Mucosa of descending colon (tissue), 3 donors: ENCODE measurements around the gene DNAJB8. TPM values are rescaled to one million over a fixed set of nuclear protein-coding genes. Genes with fewer than 3 reads are reported as not detected.

Experiments used
- ATAC-seq: fragments of 200-7000 bp; cut with Tn5 transposase; one replicate; pipeline ENCODE4 v1.9.1; 2020; ENCODE audit warnings: mild to moderate bottlenecking, moderate library complexity
- DNase-seq, 3 donors: peaks; one replicate each; pipeline ENCODE4 v3.0.0-alpha.2; 2020
- H3K36me3 ChIP-seq: fragments of 200-600 bp; one replicate; pipeline ENCODE4 v1.8.0; 2021; ENCODE audit warnings: low read depth, mild to moderate bottlenecking
- H3K4me1 ChIP-seq: fragments of 200-600 bp; one replicate; pipeline ENCODE4 v1.8.0; 2021; ENCODE audit warnings: low read depth, mild to moderate bottlenecking
- H3K4me3 ChIP-seq: fragments of 200-600 bp; one replicate; pipeline ENCODE4 v1.8.0; 2021; ENCODE audit warnings: mild to moderate bottlenecking
- H3K9me3 ChIP-seq: fragments of 200-600 bp; one replicate; pipeline ENCODE4 v1.8.0; 2021; ENCODE audit warnings: mild to moderate bottlenecking
- intact Hi-C, 2 donors: fragments of 100-400 bp; cut with DNase I in 1 of 2; cut with micrococcal nuclease in 1 of 2; formaldehyde crosslinking; loops; one replicate each; pipeline versions ENCODE4 v1.11.0 to v1.11.1; 2022; cut with DNase I, micrococcal nuclease
- total RNA-seq, 3 donors: library from RNA; stranded (reverse); fragmentation: NEBNext Ultra II Directional in 2 of 3; extraction: Animal tissue kit (Norgen Biotek cat#: 25700) in 2 of 3; gene quantifications; one replicate each; pipeline versions ENCODE4 v1.2.1 to v1.2.4, GENCODE V29; 2021 to 2023
- TF ChIP-seq, protein P1 (sequence below): fragments of 200-600 bp; IDR thresholded peaks from one replicate; pipeline ENCODE4 v1.8.0; 2022; ENCODE audit warnings: antibody characterized with exemption, mild to moderate bottlenecking
- donor health status: DM: no; HTN: no; CAD: no; lungs with moderate emphysema.
- donor health status: DM: no; HTN: no; CAD: no.
- donor health status: DM: no; HTN: yes; CAD: no.

DNAJB8 gene
- total RNA-seq, 3 donors from 2014 or later, result not detected

- H3K4me3 ChIP-seq, result no peak overlapping the region
- H3K36me3 ChIP-seq, result no peaks in the 10 kb centered on the region
- H3K4me1 ChIP-seq, result peaks cover 8% of the 10 kb centered on the region
- H3K9me3 ChIP-seq, result no peaks in the 10 kb centered on the region
- no peak for DNase-seq
- ATAC-seq, result no peak
- intact Hi-C loops, result no loop called here
- TF ChIP-seq, protein P1, sequence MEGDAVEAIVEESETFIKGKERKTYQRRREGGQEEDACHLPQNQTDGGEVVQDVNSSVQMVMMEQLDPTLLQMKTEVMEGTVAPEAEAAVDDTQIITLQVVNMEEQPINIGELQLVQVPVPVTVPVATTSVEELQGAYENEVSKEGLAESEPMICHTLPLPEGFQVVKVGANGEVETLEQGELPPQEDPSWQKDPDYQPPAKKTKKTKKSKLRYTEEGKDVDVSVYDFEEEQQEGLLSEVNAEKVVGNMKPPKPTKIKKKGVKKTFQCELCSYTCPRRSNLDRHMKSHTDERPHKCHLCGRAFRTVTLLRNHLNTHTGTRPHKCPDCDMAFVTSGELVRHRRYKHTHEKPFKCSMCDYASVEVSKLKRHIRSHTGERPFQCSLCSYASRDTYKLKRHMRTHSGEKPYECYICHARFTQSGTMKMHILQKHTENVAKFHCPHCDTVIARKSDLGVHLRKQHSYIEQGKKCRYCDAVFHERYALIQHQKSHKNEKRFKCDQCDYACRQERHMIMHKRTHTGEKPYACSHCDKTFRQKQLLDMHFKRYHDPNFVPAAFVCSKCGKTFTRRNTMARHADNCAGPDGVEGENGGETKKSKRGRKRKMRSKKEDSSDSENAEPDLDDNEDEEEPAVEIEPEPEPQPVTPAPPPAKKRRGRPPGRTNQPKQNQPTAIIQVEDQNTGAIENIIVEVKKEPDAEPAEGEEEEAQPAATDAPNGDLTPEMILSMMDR, result no peak
Observed at GRCh38 chr3:128435561-128435960, 31.1 kb downstream of the DNAJB8 start.

DNA sequence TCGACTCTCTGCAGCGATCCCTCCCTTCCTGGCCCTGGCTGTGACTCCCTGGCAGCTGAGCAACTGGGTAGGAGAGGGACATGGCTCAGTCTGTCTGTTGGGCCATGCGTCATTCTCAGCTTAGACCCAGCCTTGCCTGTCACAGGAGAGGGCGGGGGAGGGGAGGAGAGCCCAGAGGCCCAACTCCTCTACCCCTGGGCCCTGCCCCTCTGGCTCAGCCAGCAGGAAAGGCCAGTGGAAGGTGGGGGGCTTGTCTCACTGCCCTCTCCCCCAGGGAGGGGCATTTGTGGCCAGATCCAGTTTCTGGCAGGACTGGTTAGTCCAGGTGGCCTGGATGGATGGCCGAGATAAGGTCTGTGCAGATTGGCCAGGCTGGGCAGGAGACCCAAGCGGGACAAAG is 31.6 kb downstream of the DNAJB8 start:
- Histone ChIP-seq H3K36me3 (no peaks in the 10 kb centered on the region), H3K9me3 (no peaks in the 10 kb centered on the region), H3K4me1 (peaks cover 8% of the 10 kb centered on the region), H3K4me3 (no peak overlapping the region)
- TF ChIP-seq, protein P1, result no peak
- ATAC-seq (no peak), DNase-seq (no peak)
- intact Hi-C loops, result no loop called here

- ATAC-seq (no peak), DNase-seq (no peak)
- Histone ChIP-seq H3K4me1 (peaks cover 8% of the 10 kb centered on the region), H3K36me3 (no peaks in the 10 kb centered on the region), H3K4me3 (no peak overlapping the region), H3K9me3 (no peaks in the 10 kb centered on the region)
- TF ChIP-seq, protein P1, result no peak
- intact Hi-C loops, result loop anchor here in 1 of 2 donors (5.0 kb wide), 1 partner anchor 173 kb away; no protein-coding TSS in a partner anchor
Observed at GRCh38 chr3:128434524-128434923, 32.2 kb downstream of the DNAJB8 start.

GRCh38 chr3:128433837-128434165 is 32.9 kb downstream of the DNAJB8 start:
- peaks cover 8% of the 10 kb centered on the region for H3K4me1 ChIP-seq
- no peaks in the 10 kb centered on the region for H3K36me3 ChIP-seq
- H3K9me3 ChIP-seq, result no peaks in the 10 kb centered on the region
- TF ChIP-seq, protein P1, result no peak
- no peak overlapping the region for H3K4me3 ChIP-seq
- DNase-seq, result no peak
- no peak for ATAC-seq
- intact Hi-C loops, result loop anchor here in 1 of 2 donors (5.0 kb wide), 1 partner anchor 174 kb away; no protein-coding TSS in a partner anchor

DNA sequence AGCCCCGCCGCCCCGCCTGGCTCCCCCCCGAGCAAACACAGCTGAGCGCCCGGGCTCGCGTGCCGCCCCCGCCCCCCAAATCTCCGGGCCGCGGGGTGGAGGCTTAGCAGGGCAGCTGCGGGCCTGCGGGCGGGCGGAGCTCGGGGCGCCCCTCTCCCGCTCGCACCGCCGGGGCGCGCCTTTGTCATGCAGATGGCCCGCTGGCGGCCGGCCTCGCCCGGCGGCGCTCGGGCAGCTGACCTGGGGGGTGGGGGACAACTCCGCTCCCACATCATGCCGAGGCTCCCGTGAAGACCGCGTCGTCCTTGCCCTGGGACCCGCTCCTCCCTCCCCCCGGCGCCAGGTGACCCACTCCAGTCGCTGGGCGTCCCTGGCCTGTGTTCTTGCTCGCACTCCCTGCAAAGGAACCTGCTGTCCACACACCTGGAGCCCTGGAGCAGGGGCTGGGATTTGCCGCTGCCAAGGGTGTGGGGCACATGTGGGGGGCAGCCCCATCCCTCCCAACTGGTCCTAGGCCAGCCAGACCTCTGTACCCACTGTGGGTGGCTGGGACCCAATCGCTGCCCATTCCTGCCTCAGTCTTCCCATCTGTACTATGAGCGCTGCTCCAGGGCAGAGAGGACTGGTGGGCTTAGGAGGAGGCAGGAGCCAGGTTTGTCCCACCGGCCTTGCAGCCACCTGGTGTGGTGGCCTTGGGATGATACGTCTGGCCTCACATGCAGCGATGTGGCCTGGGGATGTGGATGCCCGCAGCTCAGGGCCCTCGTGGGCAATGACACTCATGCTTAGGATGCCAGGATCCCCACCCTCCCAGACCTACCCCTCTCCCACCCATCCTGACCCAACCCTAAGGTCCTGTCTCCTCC is 33.5 kb downstream of the DNAJB8 start:
- peaks cover 8% of the 10 kb centered on the region for H3K4me1 ChIP-seq
- H3K4me3 ChIP-seq, result no peak overlapping the region
- no peaks in the 10 kb centered on the region for H3K9me3 ChIP-seq
- no peaks in the 10 kb centered on the region for H3K36me3 ChIP-seq
- ATAC-seq (no peak), DNase-seq (no peak)
- intact Hi-C loops, result loop anchor here in 1 of 2 donors (5.0 kb wide), 1 partner anchor 174 kb away; no protein-coding TSS in a partner anchor
- TF ChIP-seq, protein P1, result no peak
